ENCODE data around the gene NOS3.

The NOS3 gene

DNA sequence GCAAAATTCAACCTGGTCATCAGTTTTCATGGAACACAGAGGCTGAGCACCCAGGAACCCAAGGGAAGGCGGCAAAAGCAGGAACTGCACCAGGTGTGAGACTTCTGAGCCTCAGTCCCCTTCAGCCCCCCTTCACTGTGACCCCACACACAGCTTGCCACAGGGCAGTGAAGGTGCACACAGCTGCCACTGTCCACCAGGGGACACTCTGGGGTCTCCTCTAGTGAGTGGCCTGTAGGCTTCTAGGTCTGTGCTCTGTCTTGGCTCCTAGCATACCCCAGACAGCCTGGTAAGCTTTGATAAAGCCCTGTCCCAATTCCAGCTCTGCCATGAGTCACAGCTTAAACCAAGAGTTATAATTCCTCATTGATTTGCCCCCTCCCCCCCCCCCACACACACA, 24.8 kb upstream of the NOS3 start:
- Histone ChIP-seq H3K27ac (ENCODE audit: low read depth, low read length) (no peak overlapping the region), H3K9me3 (ENCODE audit: control insufficient read depth in 1 of 2, low read length in 2 of 2) (no peaks in the 10 kb centered on the region), H3K4me1 (ENCODE audit: control insufficient read depth in 1 of 2, insufficient read depth in 2 of 2, low read length in 2 of 2) (peaks cover 0 to 5% of the 10 kb centered on the region in 2 donors), H3K27me3 (ENCODE audit: control insufficient read depth in 1 of 2, insufficient read depth in 2 of 2, low read length in 2 of 2) (no peaks in the 10 kb centered on the region), H3K36me3 (ENCODE audit: control insufficient read depth in 1 of 2, insufficient read depth in 2 of 2, low read length in 2 of 2) (no peaks in the 10 kb centered on the region), H3K4me3 (ENCODE audit: low read depth in 1 of 2, low read length in 2 of 2) (no peak overlapping the region), H3K9ac (ENCODE audit: low read depth in 1 of 2, low read length in 2 of 2) (no peak overlapping the region)

GRCh38 chr7:150967349-150967748, 23.5 kb upstream of the NOS3 start:
- Histone ChIP-seq H3K4me3 (ENCODE audit: low read depth in 1 of 2, low read length in 2 of 2) (no peak overlapping the region), H3K27ac (ENCODE audit: low read depth, low read length) (no peak overlapping the region), H3K36me3 (ENCODE audit: control insufficient read depth in 1 of 2, insufficient read depth in 2 of 2, low read length in 2 of 2) (no peaks in the 10 kb centered on the region), H3K9me3 (ENCODE audit: control insufficient read depth in 1 of 2, low read length in 2 of 2) (no peaks in the 10 kb centered on the region), H3K9ac (ENCODE audit: low read depth in 1 of 2, low read length in 2 of 2) (no peak overlapping the region), H3K4me1 (ENCODE audit: control insufficient read depth in 1 of 2, insufficient read depth in 2 of 2, low read length in 2 of 2) (peaks cover 6 to 14% of the 10 kb centered on the region in 2 donors), H3K27me3 (ENCODE audit: control insufficient read depth in 1 of 2, insufficient read depth in 2 of 2, low read length in 2 of 2) (no peaks in the 10 kb centered on the region)

GRCh38 chr7:150968056-150968733, 22.6 kb upstream of the NOS3 start:
- no peaks in the 10 kb centered on the region for H3K27me3 ChIP-seq (ENCODE audit: control insufficient read depth in 1 of 2, insufficient read depth in 2 of 2, low read length in 2 of 2)
- peaks cover 6 to 19% of the 10 kb centered on the region in 2 donors for H3K4me1 ChIP-seq (ENCODE audit: control insufficient read depth in 1 of 2, insufficient read depth in 2 of 2, low read length in 2 of 2)
- H3K9me3 ChIP-seq (ENCODE audit: control insufficient read depth in 1 of 2, low read length in 2 of 2): no peaks in the 10 kb centered on the region
- no peak overlapping the region for H3K27ac ChIP-seq (ENCODE audit: low read depth, low read length)
- no peak overlapping the region for H3K4me3 ChIP-seq (ENCODE audit: low read depth in 1 of 2, low read length in 2 of 2)
- no peaks in the 10 kb centered on the region for H3K36me3 ChIP-seq (ENCODE audit: control insufficient read depth in 1 of 2, insufficient read depth in 2 of 2, low read length in 2 of 2)
- no peak overlapping the region for H3K9ac ChIP-seq (ENCODE audit: low read depth in 1 of 2, low read length in 2 of 2)

GRCh38 chr7:150968734-150969372, 22.0 kb upstream of the NOS3 start:
- Histone ChIP-seq H3K27me3 (ENCODE audit: control insufficient read depth in 1 of 2, insufficient read depth in 2 of 2, low read length in 2 of 2) (no peaks in the 10 kb centered on the region), H3K27ac (ENCODE audit: low read depth, low read length) (no peak overlapping the region), H3K4me3 (ENCODE audit: low read depth in 1 of 2, low read length in 2 of 2) (no peak overlapping the region), H3K4me1 (ENCODE audit: control insufficient read depth in 1 of 2, insufficient read depth in 2 of 2, low read length in 2 of 2) (peaks cover 6 to 26% of the 10 kb centered on the region in 2 donors), H3K9ac (ENCODE audit: low read depth in 1 of 2, low read length in 2 of 2) (no peak overlapping the region), H3K36me3 (ENCODE audit: control insufficient read depth in 1 of 2, insufficient read depth in 2 of 2, low read length in 2 of 2) (no peaks in the 10 kb centered on the region), H3K9me3 (ENCODE audit: control insufficient read depth in 1 of 2, low read length in 2 of 2) (no peaks in the 10 kb centered on the region)

DNA sequence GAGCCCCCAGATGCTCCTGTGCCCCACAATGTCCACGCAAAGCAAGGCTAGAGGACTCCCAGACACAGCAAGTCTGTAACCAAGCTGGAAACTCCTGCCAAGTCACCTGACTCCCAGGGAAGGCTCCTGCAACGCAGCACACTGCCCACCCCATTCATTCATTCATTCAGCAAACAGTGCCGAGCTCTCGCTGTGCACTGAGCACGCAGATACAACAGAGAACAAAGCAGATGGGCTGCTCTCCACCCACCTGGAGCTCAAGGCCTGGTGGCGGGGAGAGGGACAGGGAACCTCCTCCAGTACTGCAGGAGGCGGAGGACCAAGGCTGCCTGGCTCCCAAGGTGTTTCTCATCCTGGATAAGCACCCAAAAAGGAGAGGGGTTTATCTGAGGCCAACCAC, 21.3 kb upstream of the NOS3 start:
- Histone ChIP-seq H3K27me3 (ENCODE audit: control insufficient read depth in 1 of 2, insufficient read depth in 2 of 2, low read length in 2 of 2) (no peaks in the 10 kb centered on the region), H3K9me3 (ENCODE audit: control insufficient read depth in 1 of 2, low read length in 2 of 2) (no peaks in the 10 kb centered on the region), H3K36me3 (ENCODE audit: control insufficient read depth in 1 of 2, insufficient read depth in 2 of 2, low read length in 2 of 2) (no peaks in the 10 kb centered on the region), H3K9ac (ENCODE audit: low read depth in 1 of 2, low read length in 2 of 2) (no peak overlapping the region), H3K27ac (ENCODE audit: low read depth, low read length) (no peak overlapping the region), H3K4me3 (ENCODE audit: low read depth in 1 of 2, low read length in 2 of 2) (no peak overlapping the region), H3K4me1 (ENCODE audit: control insufficient read depth in 1 of 2, insufficient read depth in 2 of 2, low read length in 2 of 2) (peaks cover 6 to 31% of the 10 kb centered on the region in 2 donors)

GRCh38 chr7:150970424-150970823, 20.4 kb upstream of the NOS3 start:
- Histone ChIP-seq H3K36me3 (ENCODE audit: control insufficient read depth in 1 of 2, insufficient read depth in 2 of 2, low read length in 2 of 2) (no peaks in the 10 kb centered on the region), H3K27me3 (ENCODE audit: control insufficient read depth in 1 of 2, insufficient read depth in 2 of 2, low read length in 2 of 2) (peaks cover 0 to 2% of the 10 kb centered on the region in 2 donors), H3K9me3 (ENCODE audit: control insufficient read depth in 1 of 2, low read length in 2 of 2) (no peaks in the 10 kb centered on the region), H3K9ac (ENCODE audit: low read depth in 1 of 2, low read length in 2 of 2) (no peak overlapping the region), H3K27ac (ENCODE audit: low read depth, low read length) (no peak overlapping the region), H3K4me1 (ENCODE audit: control insufficient read depth in 1 of 2, insufficient read depth in 2 of 2, low read length in 2 of 2) (peaks cover 10 to 37% of the 10 kb centered on the region in 2 donors), H3K4me3 (ENCODE audit: low read depth in 1 of 2, low read length in 2 of 2) (no peak overlapping the region)

- Histone ChIP-seq H3K4me1 (ENCODE audit: control insufficient read depth in 1 of 2, insufficient read depth in 2 of 2, low read length in 2 of 2) (peaks cover 17 to 47% of the 10 kb centered on the region in 2 donors), H3K9me3 (ENCODE audit: control insufficient read depth in 1 of 2, low read length in 2 of 2) (no peaks in the 10 kb centered on the region), H3K27me3 (ENCODE audit: control insufficient read depth in 1 of 2, insufficient read depth in 2 of 2, low read length in 2 of 2) (peaks cover 0 to 11% of the 10 kb centered on the region in 2 donors), H3K27ac (ENCODE audit: low read depth, low read length) (no peak overlapping the region), H3K9ac (ENCODE audit: low read depth in 1 of 2, low read length in 2 of 2) (no peak overlapping the region), H3K4me3 (ENCODE audit: low read depth in 1 of 2, low read length in 2 of 2) (no peak overlapping the region), H3K36me3 (ENCODE audit: control insufficient read depth in 1 of 2, insufficient read depth in 2 of 2, low read length in 2 of 2) (no peaks in the 10 kb centered on the region)
These were observed 19.4 kb upstream of the NOS3 start for GRCh38 chr7:150971242-150972022.

- Histone ChIP-seq H3K4me1 (ENCODE audit: control insufficient read depth in 1 of 2, insufficient read depth in 2 of 2, low read length in 2 of 2) (peaks cover 19 to 48% of the 10 kb centered on the region in 2 donors), H3K27ac (ENCODE audit: low read depth, low read length) (no peak overlapping the region), H3K36me3 (ENCODE audit: control insufficient read depth in 1 of 2, insufficient read depth in 2 of 2, low read length in 2 of 2) (no peaks in the 10 kb centered on the region), H3K27me3 (ENCODE audit: control insufficient read depth in 1 of 2, insufficient read depth in 2 of 2, low read length in 2 of 2) (peaks cover 4 to 17% of the 10 kb centered on the region in 2 donors), H3K4me3 (ENCODE audit: low read depth in 1 of 2, low read length in 2 of 2) (no peak overlapping the region), H3K9me3 (ENCODE audit: control insufficient read depth in 1 of 2, low read length in 2 of 2) (no peaks in the 10 kb centered on the region), H3K9ac (ENCODE audit: low read depth in 1 of 2, low read length in 2 of 2) (no peak overlapping the region)
These were observed 18.8 kb upstream of the NOS3 start for GRCh38 chr7:150972023-150972468.

DNA sequence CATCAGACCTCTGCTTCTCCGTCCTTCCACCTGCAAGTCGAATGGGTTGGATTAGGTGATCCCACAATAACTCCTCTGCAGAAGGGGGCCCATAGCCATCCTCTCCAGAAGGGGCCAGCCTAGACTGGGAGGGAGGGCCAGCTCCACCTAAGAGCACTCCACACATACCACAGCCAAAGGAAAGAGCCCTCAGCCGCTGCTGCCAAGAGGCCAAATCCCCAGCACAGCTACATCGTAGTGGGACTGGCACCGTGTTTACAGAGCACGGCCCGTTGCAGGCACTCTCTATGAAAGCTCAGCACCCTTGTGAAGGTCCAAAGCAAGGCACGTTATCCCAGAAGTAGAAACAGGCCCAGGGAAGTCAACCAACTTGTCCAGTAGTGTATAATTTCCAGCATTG, 18.1 kb upstream of the NOS3 start:
- Histone ChIP-seq H3K9me3 (ENCODE audit: control insufficient read depth in 1 of 2, low read length in 2 of 2) (no peaks in the 10 kb centered on the region), H3K27ac (ENCODE audit: low read depth, low read length) (no peak overlapping the region), H3K9ac (ENCODE audit: low read depth in 1 of 2, low read length in 2 of 2) (no peak overlapping the region), H3K4me3 (ENCODE audit: low read depth in 1 of 2, low read length in 2 of 2) (no peak overlapping the region), H3K36me3 (ENCODE audit: control insufficient read depth in 1 of 2, insufficient read depth in 2 of 2, low read length in 2 of 2) (no peaks in the 10 kb centered on the region), H3K4me1 (ENCODE audit: control insufficient read depth in 1 of 2, insufficient read depth in 2 of 2, low read length in 2 of 2) (peaks cover 22 to 50% of the 10 kb centered on the region in 2 donors), H3K27me3 (ENCODE audit: control insufficient read depth in 1 of 2, insufficient read depth in 2 of 2, low read length in 2 of 2) (peaks cover 8 to 22% of the 10 kb centered on the region in 2 donors)
